ENCODE measurements around the gene NRAS. TPM values are rescaled to one million over a fixed set of nuclear protein-coding genes. Genes with fewer than 3 reads are reported as not detected.

The NRAS gene
- total RNA-seq, 1 experiment from 2014 or later = 48.0 TPM

- no peak for TF ChIP-seq TCF7L2 (IDR thresholded peaks at IDR 0.05; ENCODE audit: borderline replicate concordance, extremely low read depth, insufficient read depth, insufficient read length)
- no peak for TF ChIP-seq REST (IDR thresholded peaks at IDR 0.05; ENCODE audit: low read depth)
These were observed 13.2 kb upstream of the NRAS start (continued) for GRCh38 chr1:114729782-114730181.

- Histone ChIP-seq H3K9me3 (ENCODE audit: control insufficient read depth in 1 of 2, insufficient read depth in 1 of 2, low read depth in 1 of 2, low read length in 2 of 2) (no peaks in the 10 kb centered on the region), H3K27me3 (ENCODE audit: insufficient read depth, low read length) (no peaks in the 10 kb centered on the region), H3K4me1 (ENCODE audit: control insufficient read depth in 1 of 2, insufficient read depth in 2 of 2, low read length in 2 of 2) (no peaks in the 10 kb centered on the region), H4K20me1 (ENCODE audit: insufficient read depth) (0 out of 2 replicates have a peak, but pooled peaks cover 9% of the 10 kb centered on the region), H3K9ac (ENCODE audit: low read length) (no peak overlapping the region), H3K79me2 (ENCODE audit: insufficient read depth, low read length) (peaks cover 93% of the 10 kb centered on the region), H3K4me3 (replicated peaks in 1 of 2; ENCODE audit: low read depth in 1 of 2, low read length in 2 of 2) (no peak overlapping the region), H3K36me3 (ENCODE audit: control insufficient read depth in 1 of 2, insufficient read depth in 2 of 2, low read length in 2 of 2) (peaks cover 78 to 79% of the 10 kb centered on the region in 2 experiments), H3K9me2 (ENCODE audit: insufficient read depth) (no peaks in the 10 kb centered on the region), H2AFZ (ENCODE audit: low read depth, low read length, poor library complexity, severe bottlenecking) (no peak overlapping the region), H3K27ac (ENCODE audit: low read depth, low read length) (no peak overlapping the region), H3K4me2 (ENCODE audit: low read length) (no peak overlapping the region)
- no TSS peak for BruUV-seq (replicated peaks)
- DNase-seq (ENCODE audit: low read depth, low spot score) (no peak), ATAC-seq (no peak)
- intact Hi-C loops (cut with micrococcal nuclease) = no loop called here
- POLR2A ChIA-PET = no interaction called here
- CTCF ChIA-PET = no interaction called here
- TF ChIP-seq SIN3A (IDR thresholded peaks at IDR 0.05; ENCODE audit: low read depth) = no peak
- RAD21 ChIA-PET (ENCODE audit: low non-redundant PET in 1 of 2, low total read pairs in 2 of 2, uncharacterized antibody in 2 of 2, unreplicated experiment in 2 of 2) = no interaction called here
These were observed 12.0 kb upstream of the NRAS start for GRCh38 chr1:114728553-114728952.

- no peaks in the 10 kb centered on the region for H3K27me3 ChIP-seq (ENCODE audit: insufficient read depth, low read length)
- RAD21 ChIA-PET (ENCODE audit: low non-redundant PET in 1 of 2, low total read pairs in 2 of 2, uncharacterized antibody in 2 of 2, unreplicated experiment in 2 of 2) = no interaction called here
- POLR2A ChIA-PET = no interaction called here
- H3K9me2 ChIP-seq (ENCODE audit: insufficient read depth) = no peaks in the 10 kb centered on the region
- ATAC-seq (no peak), DNase-seq (ENCODE audit: low read depth, low spot score) (no peak)
- H3K4me3 ChIP-seq (replicated peaks in 1 of 2; ENCODE audit: low read depth in 1 of 2, low read length in 2 of 2) = no peak overlapping the region
- no peak overlapping the region for H3K27ac ChIP-seq (ENCODE audit: low read depth, low read length)
- no TSS peak for BruUV-seq (replicated peaks)
- no peaks in the 10 kb centered on the region for H3K9me3 ChIP-seq (ENCODE audit: control insufficient read depth in 1 of 2, insufficient read depth in 1 of 2, low read depth in 1 of 2, low read length in 2 of 2)
- peaks cover 4% of the 10 kb centered on the region; the same call in 1 of the 2 replicates for H4K20me1 ChIP-seq (ENCODE audit: insufficient read depth)
- H3K9ac ChIP-seq (ENCODE audit: low read length) = no peak overlapping the region
- no peak overlapping the region for H2AFZ ChIP-seq (ENCODE audit: low read depth, low read length, poor library complexity, severe bottlenecking)
- H3K36me3 ChIP-seq (ENCODE audit: control insufficient read depth in 1 of 2, insufficient read depth in 2 of 2, low read length in 2 of 2) = peaks cover 69 to 79% of the 10 kb centered on the region in 2 experiments
- no peaks in the 10 kb centered on the region for H3K4me1 ChIP-seq (ENCODE audit: control insufficient read depth in 1 of 2, insufficient read depth in 2 of 2, low read length in 2 of 2)
- intact Hi-C loops (cut with micrococcal nuclease) = no loop called here
- H3K79me2 ChIP-seq (ENCODE audit: insufficient read depth, low read length) = peaks cover 79% of the 10 kb centered on the region
- CTCF ChIA-PET = no interaction called here
- no peak overlapping the region for H3K4me2 ChIP-seq (ENCODE audit: low read length)
- TF ChIP-seq EGR1 (IDR thresholded peaks at IDR 0.05; ENCODE audit: low read depth) (no peak), CEBPB (IDR thresholded peaks at IDR 0.05; ENCODE audit: low read depth) (no peak), YY1 (IDR thresholded peaks at IDR 0.05; ENCODE audit: extremely low read depth, insufficient replicate concordance, low read depth, low read length) (no peak), MAX (IDR thresholded peaks at IDR 0.05) (no peak), SRF (IDR thresholded peaks at IDR 0.05; ENCODE audit: low read depth) (no peak), ELF1 (IDR thresholded peaks at IDR 0.05; ENCODE audit: borderline replicate concordance, low read depth) (no peak), TCF7L2 (IDR thresholded peaks at IDR 0.05; ENCODE audit: borderline replicate concordance, extremely low read depth, insufficient read depth, insufficient read length) (no peak)
- TF ChIP-seq, protein P1, sequence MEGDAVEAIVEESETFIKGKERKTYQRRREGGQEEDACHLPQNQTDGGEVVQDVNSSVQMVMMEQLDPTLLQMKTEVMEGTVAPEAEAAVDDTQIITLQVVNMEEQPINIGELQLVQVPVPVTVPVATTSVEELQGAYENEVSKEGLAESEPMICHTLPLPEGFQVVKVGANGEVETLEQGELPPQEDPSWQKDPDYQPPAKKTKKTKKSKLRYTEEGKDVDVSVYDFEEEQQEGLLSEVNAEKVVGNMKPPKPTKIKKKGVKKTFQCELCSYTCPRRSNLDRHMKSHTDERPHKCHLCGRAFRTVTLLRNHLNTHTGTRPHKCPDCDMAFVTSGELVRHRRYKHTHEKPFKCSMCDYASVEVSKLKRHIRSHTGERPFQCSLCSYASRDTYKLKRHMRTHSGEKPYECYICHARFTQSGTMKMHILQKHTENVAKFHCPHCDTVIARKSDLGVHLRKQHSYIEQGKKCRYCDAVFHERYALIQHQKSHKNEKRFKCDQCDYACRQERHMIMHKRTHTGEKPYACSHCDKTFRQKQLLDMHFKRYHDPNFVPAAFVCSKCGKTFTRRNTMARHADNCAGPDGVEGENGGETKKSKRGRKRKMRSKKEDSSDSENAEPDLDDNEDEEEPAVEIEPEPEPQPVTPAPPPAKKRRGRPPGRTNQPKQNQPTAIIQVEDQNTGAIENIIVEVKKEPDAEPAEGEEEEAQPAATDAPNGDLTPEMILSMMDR (IDR thresholded peaks at IDR 0.05 in 2 of 3, conservative IDR thresholded peaks at IDR 0.05 in 1 of 3; ENCODE audit: borderline replicate concordance in 1 of 3, insufficient read depth in 1 of 3, low read depth in 2 of 3, low read length in 2 of 3) = no peak
- TF ChIP-seq, protein P2, sequence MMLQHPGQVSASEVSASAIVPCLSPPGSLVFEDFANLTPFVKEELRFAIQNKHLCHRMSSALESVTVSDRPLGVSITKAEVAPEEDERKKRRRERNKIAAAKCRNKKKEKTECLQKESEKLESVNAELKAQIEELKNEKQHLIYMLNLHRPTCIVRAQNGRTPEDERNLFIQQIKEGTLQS (IDR thresholded peaks at IDR 0.05) = no peak
These were observed 8.7 kb upstream of the NRAS start for GRCh38 chr1:114725230-114725629.
